ENCODE results near the gene YWHAB.
"Not testable (repeated sequence)": the region's sequence is repeated elsewhere in the genome, so short reads cannot be mapped to it uniquely, and the experiment has no call there.

YWHAB gene

DNA sequence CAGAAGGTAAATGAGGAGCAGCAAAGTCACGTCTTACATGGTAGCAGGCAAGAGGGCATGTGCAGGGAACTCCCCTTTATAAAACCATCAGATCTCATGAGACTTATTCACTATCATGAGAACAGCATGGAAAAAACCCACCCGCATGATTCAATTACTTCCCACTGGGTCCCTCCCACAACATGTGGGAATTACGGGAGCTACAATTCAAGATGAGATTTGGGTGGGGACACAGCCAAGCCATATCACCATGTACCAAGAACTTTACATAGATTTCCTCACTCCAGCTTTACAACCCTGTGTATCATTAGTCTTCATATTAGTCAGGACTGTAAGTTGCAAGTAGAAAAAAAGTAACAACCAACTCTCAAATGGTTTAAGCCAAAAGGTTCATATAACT is 21.0 kb upstream of the YWHAB start:
- DNase-seq (ENCODE audit: low read depth, low spot score) = not testable (repeated sequence)

DNA sequence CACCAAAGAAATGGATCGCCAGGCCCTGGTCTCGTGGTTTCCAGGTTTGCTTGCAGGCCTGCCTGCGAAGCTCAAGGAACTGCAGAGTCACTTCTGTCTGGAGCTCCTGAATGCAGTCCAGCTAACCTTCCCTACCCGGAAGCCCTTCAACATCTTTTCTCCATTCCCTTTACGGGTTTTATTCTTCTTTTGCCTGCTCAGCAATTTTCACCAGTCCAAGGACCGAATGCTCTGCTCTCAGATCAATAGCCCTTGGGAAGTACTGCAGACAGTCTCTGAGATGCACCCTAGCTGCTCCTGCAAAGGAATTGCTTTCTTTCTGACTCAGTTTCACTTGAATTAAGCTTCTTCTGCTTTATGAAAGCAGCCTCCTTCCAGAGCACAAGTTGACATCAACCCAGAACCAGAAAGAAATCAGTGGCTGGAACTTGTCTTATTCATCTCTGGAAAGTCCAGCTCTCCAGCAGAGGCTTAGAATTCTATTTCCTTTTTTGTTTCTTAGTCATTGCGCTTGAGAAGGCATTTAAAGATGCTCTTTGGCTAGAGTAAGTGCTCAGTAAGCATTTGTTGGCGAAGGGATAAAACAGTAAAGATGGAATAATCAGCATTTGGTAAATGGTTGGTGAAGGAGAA is 18.7 kb upstream of the YWHAB start:
- no peak for DNase-seq (ENCODE audit: low read depth, low spot score)
- H3K27ac ChIP-seq = no peak overlapping the region

More for the DNA sequence above, 21.0 kb upstream of the YWHAB start:
- H3K27ac ChIP-seq = not testable (repeated sequence)

DNA sequence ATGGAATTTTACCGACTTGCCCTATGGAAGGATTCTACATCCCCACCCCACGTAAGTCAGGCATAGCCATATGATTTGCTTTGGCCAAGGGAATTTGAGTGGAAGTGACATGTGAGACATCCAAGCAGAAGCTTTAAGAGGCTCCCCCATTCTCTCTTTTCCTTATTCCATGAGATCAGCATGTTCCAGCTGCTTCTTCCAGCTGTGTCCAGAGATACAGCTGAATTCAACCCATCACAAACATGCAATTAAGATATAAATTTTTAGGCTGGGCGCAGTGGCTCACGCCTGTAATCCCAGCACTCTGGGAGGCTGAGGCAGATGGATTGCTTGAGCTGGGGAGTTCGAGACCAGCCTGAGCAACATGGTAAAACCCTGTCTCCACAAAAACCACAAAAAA is 16.0 kb upstream of the YWHAB start:
- DNase-seq (ENCODE audit: low read depth, low spot score) = no peak
- no peak overlapping the region for H3K27ac ChIP-seq

DNA sequence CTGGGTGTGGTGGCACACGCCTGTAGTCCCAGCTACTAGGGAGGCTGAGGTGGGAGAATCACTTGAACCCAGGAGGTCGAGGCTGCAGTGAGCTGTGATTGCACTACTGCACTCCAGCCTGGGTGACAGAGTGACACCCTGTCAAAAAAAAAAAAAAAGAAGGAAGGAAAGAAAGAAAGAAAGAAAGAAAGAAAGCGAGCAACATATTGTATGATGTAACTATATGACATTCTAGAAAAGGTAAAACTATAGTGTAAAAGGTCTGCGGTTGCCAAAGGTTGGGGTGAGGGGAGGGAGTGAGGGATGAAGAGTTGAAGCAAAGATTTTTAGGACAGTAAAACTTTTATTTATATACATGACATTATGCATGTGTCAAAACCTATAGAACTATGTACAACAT is 3.1 kb upstream of the YWHAB start:
- DNase-seq (ENCODE audit: low read depth, low spot score); H3K27ac ChIP-seq: not testable (repeated sequence)

DNA sequence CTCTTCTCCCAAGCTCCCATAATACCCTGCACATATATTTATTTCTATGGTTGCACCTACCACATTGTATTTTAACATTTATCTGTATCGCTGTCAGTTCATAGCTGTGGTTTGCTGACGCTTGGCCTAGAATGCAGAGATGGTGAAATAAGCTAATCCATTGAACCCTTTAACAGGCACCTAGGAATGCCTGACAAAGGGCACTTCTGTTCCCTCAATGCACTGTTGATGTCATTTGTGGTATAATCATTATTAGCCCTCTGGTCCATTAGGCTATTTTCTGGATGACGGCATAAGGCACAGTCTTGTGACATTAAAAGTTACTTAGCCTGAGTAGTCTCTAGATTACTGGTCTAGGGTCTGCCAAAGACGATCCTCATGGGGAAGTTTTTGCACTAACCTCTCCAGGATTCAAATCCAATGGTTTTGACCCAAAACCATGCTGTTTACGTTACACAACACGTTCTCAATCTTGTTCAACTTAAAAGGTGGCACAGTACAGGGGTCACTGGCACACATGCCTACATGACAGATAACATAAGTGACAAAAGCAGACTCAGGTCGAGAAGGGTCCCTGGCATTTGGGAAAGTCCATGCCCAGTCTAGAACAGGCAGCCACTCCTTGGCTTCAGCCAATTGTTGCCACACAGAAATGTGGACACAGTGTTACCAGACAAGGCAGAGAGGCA is 2.1 kb upstream of the YWHAB start:
- no peak for DNase-seq (ENCODE audit: low read depth, low spot score)

DNA sequence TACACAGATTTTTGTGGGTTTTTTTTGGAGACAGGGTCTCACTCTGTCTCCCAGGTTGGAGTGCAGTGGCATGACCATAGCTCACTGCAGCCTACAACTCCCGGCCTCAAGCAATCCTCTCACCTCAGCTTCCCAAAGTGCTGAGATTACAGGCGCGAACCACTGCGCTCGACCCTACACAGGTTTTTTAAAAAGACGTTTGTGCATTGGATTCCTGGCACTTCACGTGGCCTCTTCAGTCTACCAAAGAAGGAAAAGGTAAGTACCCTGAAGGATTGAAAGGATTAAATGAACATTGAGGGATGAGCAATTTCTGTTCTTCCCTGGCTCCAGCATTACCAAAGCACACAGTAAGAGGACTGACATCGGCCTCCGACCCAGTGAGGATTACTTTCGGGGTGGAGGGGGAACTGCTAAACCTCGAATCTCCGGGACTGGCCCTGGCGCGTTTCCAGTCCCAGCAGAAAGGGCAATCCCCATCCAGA is 556 bp upstream of the YWHAB start:
- peak overlapping the region; percentile 89 for H3K27ac ChIP-seq
- no peak for DNase-seq (ENCODE audit: low read depth, low spot score)

More for the DNA sequence above, 2.1 kb upstream of the YWHAB start:
- no peak overlapping the region for H3K27ac ChIP-seq

- peak overlapping the region; percentile 89 for H3K27ac ChIP-seq
- no peak for DNase-seq (ENCODE audit: low read depth, low spot score)
Measured at GRCh38 chr20:44886266-44886651, 754 bp downstream of the YWHAB start.

DNA sequence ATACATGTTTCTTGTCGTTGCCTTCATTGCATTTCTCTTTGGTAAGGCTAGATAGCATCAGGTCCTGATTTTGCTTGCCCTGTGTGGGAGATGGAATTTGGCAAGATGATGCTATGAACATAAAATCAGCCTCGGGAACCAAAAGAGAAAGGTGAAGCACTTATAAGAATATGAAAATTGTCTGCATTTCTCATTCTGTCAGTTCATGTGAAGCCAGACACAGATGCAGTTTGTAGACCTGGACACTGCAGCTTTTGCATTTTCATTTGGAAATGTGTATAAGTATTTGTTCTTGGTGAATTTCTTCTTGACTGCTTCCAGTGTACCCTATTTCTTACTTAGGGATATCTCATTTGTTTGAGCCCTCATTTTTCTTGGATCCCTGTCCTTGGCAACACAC is 1.3 kb downstream of the YWHAB start:
- H3K27ac ChIP-seq = peak overlapping the region; percentile 89

GRCh38 chr20:44887466-44887865 is 2.0 kb downstream of the YWHAB start:
- DNase-seq (ENCODE audit: low read depth, low spot score) = no peak
- H3K27ac ChIP-seq = no peak overlapping the region

More for the DNA sequence above, 1.3 kb downstream of the YWHAB start:
- no peak for DNase-seq (ENCODE audit: low read depth, low spot score)

- DNase-seq (ENCODE audit: low read depth, low spot score) = peak; percentile 44
Measured at GRCh38 chr20:44888226-44889103, 3.0 kb downstream of the YWHAB start.

DNA sequence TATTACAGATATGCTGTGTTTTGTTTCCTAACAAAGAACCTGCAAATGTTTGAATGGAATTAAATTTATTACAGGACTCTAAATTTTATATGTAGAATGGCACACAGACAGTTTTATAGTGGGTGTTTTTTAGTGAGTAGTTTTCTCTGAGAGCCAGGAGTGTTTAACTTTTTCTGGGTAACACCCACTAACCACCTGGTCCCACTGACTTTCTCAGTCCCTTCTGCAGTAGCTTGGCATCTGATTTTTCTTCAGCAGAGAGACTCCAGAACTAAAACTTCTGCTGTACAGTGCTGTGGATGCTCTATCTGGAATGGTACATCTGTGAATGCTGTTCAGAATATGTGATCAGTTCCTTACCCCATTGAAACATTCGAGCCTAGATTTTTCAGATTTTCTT is 6.3 kb downstream of the YWHAB start:
- DNase-seq (ENCODE audit: low read depth, low spot score) = no peak
- H3K27ac ChIP-seq = no peak overlapping the region

More at GRCh38 chr20:44888226-44889103, 3.0 kb downstream of the YWHAB start:
- no peak overlapping the region for H3K27ac ChIP-seq

GRCh38 chr20:44894959-44895358 is 9.5 kb downstream of the YWHAB start:
- DNase-seq (ENCODE audit: low read depth, low spot score) = no peak
- no peak overlapping the region for H3K27ac ChIP-seq

GRCh38 chr20:44896583-44896982 is 11.1 kb downstream of the YWHAB start:
- no peak for DNase-seq (ENCODE audit: low read depth, low spot score)
- no peak overlapping the region for H3K27ac ChIP-seq

- no peak overlapping the region for H3K27ac ChIP-seq
- no peak for DNase-seq (ENCODE audit: low read depth, low spot score)
Measured at GRCh38 chr20:44897133-44897532, 11.6 kb downstream of the YWHAB start.

DNA sequence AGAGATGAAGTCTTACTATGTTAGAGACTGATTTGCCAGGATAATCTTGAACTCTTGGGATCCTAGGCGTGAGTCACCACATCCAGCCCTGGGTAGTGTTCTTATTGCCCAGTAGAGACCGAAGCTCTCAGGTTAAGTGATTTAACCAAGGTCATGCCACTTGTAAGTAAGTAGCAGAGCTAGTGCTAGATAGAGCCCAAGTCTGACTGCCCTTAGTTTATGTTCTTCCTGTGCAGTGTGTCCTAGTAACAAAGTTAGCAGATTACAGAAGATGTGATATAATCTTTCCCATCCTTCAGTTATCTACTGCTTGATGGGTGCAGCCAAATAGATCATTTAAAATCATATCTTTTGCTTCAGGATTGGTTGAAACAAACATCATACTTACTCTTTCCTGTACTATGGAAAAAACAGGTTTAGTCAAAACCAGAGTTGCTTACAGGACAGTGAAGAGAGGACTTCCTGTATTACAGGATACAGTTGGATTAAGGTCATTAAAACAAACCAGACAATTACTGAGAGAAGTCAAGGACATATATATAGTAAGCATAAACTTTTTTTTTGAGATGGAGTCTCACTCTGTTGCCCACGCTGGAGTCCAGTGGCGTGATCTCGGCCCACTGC is 14.8 kb downstream of the YWHAB start:
- H3K27ac ChIP-seq = no peak overlapping the region
- DNase-seq (ENCODE audit: low read depth, low spot score) = no peak

GRCh38 chr20:44901974-44902373 is 16.5 kb downstream of the YWHAB start:
- no peak overlapping the region for H3K27ac ChIP-seq
- no peak for DNase-seq (ENCODE audit: low read depth, low spot score)

GRCh38 chr20:44904377-44904776 is 18.9 kb downstream of the YWHAB start:
- no peak for DNase-seq (ENCODE audit: low read depth, low spot score)
- H3K27ac ChIP-seq = no peak overlapping the region

DNA sequence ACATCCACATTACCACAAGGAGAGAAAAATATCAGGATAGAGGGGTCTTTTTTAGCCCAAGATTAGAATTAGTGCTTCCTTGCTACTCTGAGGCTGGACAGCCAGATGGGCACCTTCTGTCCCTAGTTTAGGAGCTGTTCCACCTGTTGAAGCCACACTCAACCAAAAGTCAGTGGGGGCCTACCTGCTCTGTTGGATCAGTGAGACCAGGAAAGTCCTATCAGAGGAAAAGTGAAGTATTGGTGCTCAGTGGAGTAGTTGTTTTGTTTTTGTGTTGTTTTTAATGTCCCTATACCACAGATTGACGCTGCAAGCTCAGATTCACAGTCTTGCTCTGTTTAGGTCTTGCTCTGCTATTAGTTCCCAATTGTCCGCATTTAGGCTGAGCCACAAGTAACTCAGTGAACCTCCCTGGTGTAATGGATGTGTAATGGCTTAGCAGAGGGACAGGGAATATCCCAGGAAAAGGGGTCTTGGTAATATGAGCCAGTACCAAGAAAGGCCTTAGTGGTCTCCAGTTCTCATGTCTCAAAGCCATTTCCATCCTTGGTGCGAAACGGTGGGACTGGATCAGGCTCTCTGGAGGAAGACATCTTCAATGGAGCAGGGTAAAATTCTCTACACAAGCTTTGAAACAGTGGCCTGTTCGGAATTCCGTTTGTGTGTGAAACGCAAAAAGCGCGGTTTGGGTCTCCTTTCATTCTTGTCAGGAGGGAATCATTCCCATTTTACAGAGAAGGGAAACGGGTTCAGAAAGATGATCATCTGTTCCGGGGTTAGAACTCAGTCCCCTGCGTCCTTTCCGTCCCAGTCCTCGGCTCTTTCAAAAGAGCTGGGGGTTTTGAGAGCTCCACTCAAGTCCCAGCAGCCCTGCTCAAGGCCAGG is 23.7 kb downstream of the YWHAB start:
- H3K27ac ChIP-seq = peak overlapping the region; percentile 59
- no peak for DNase-seq (ENCODE audit: low read depth, low spot score)

GRCh38 chr20:44909872-44910689 is 24.6 kb downstream of the YWHAB start, which contains the start of gene PABPC1L:
PABPC1L (plus strand) TSS chr20:44910060; CDS start chr20:44910144, 84 bp downstream.
- H3K27ac ChIP-seq = peak within 1 kb of the TSS; percentile 59

More at GRCh38 chr20:44909872-44910689, 24.6 kb downstream of the YWHAB start, which contains the start of gene PABPC1L:
- no peak for DNase-seq (ENCODE audit: low read depth, low spot score)
